GM18519 (cell line): ENCODE data around the gene YWHAH.
"Not testable (repeated sequence)": the region's sequence is repeated elsewhere in the genome, so short reads cannot be mapped to it uniquely, and the experiment has no call there.

Experiments
- ATAC-seq: cut with Tn5 transposase; IDR thresholded peaks from one replicate; pipeline ENCODE4 v1.9.1; 2021; ENCODE audit warnings: mild to moderate bottlenecking, moderate library complexity; ENCODE audit not compliant: unreplicated experiment, low FRiP score

Gene YWHAH

GRCh38 chr22:31977141-31977841, 33.0 kb downstream of the YWHAH start:
- no peak for ATAC-seq

GRCh38 chr22:31977939-31978338, 33.6 kb downstream of the YWHAH start:
- no peak for ATAC-seq

- ATAC-seq, result no peak
Measured at GRCh38 chr22:31980628-31981027, 36.3 kb downstream of the YWHAH start.

- ATAC-seq, result not testable (repeated sequence)
Measured at GRCh38 chr22:31981976-31982375, 37.6 kb downstream of the YWHAH start.

- no peak for ATAC-seq
Measured at GRCh38 chr22:31983911-31984656, 39.7 kb downstream of the YWHAH start.

GRCh38 chr22:31987218-31987617, 42.9 kb downstream of the YWHAH start:
- ATAC-seq, result no peak

GRCh38 chr22:31991102-31991839, 46.9 kb downstream of the YWHAH start:
- ATAC-seq, result no peak

- no peak for ATAC-seq
Measured at GRCh38 chr22:31995046-31995445, 50.7 kb downstream of the YWHAH start.

- no peak for ATAC-seq
Measured at GRCh38 chr22:31995807-31996206, 51.5 kb downstream of the YWHAH start.

- no peak for ATAC-seq
Measured at GRCh38 chr22:31998784-31999385, 54.5 kb downstream of the YWHAH start.

- no peak for ATAC-seq
Measured at GRCh38 chr22:32000181-32000580, 55.8 kb downstream of the YWHAH start.

GRCh38 chr22:32005453-32005852, 61.1 kb downstream of the YWHAH start:
- no peak for ATAC-seq
